Activated CD8-positive, alpha-beta memory T cell treated with anti-CD3 and anti-CD28 coated beads, Interleukin-2, amount 50 U/mL, for 1 hour (primary cell): ENCODE results near the gene MPND.

Source experiments
- DNase-seq: peaks from one replicate; pipeline ENCODE4 v3.0.0-alpha.2; 2020; ENCODE audit errors: extremely low read depth

The MPND gene

GRCh38 chr19:4401769-4402170 lies 58.4 kb downstream of the MPND start:
- no peak for DNase-seq

GRCh38 chr19:4402171-4403004 lies 59.0 kb downstream of the MPND start, which contains the start of gene CHAF1A:
TSS of gene CHAF1A (plus strand) at chr19:4402640. CDS start at chr19:4402763, 123 bp downstream.
- peak; percentile 98 for DNase-seq

- no peak for DNase-seq
Measured at GRCh38 chr19:4403005-4403761, 59.8 kb downstream of the MPND start.

GRCh38 chr19:4405977-4406376 lies 62.6 kb downstream of the MPND start:
- no peak for DNase-seq

GRCh38 chr19:4406626-4407025 lies 63.3 kb downstream of the MPND start:
- no peak for DNase-seq

- DNase-seq = no peak
Measured at GRCh38 chr19:4409123-4409933, 66.0 kb downstream of the MPND start.
